Mesenchymal stem cell (in vitro differentiated cells and primary cell): ENCODE results near the gene ZNF740.

Experiments
- DNase-seq: peaks from one replicate; pipeline ENCODE4 v3.0.0-alpha.2; 2013
- H2AFZ ChIP-seq: one replicate; pipeline ENCODE4 v1.6.1; 2013; ENCODE audit warnings: low read depth, mild to moderate bottlenecking, control low read depth, inconsistent platforms, low read length, moderate library complexity
- H2AK5ac ChIP-seq: 2 replicates; pipeline ENCODE4 v1.6.1; 2013; ENCODE audit warnings: low read length, moderate library complexity, mild to moderate bottlenecking, inconsistent platforms; ENCODE audit not compliant: severe bottlenecking
- H2BK120ac ChIP-seq: one replicate; pipeline ENCODE4 v1.6.1; 2013; ENCODE audit warnings: low read depth, mild to moderate bottlenecking, inconsistent platforms, low read length, moderate library complexity
- H2BK12ac ChIP-seq, 2 experiments: one replicate each; pipeline ENCODE4 v1.6.1; 2013; ENCODE audit warnings: inconsistent platforms in 2 of 2, low read length in 2 of 2, mild to moderate bottlenecking in 2 of 2, moderate library complexity in 2 of 2, control low read depth in 1 of 2
- H2BK15ac ChIP-seq: one replicate; pipeline ENCODE4 v1.6.1; 2013; ENCODE audit warnings: mild to moderate bottlenecking, low read depth, inconsistent platforms; ENCODE audit not compliant: poor library complexity, severe bottlenecking
- H2BK5ac ChIP-seq: 2 replicates; pipeline ENCODE4 v1.6.1; 2013; ENCODE audit warnings: low read depth, mild to moderate bottlenecking, low read length, control low read depth, inconsistent platforms; ENCODE audit not compliant: poor library complexity, severe bottlenecking
- H3K14ac ChIP-seq, 2 experiments: one replicate each; pipeline ENCODE4 v1.6.1; 2013; ENCODE audit warnings: inconsistent platforms in 2 of 2, low read length in 2 of 2, control low read depth in 1 of 2, mild to moderate bottlenecking in 1 of 2, moderate library complexity in 1 of 2
- H3K18ac ChIP-seq, 2 experiments: one replicate each; pipeline ENCODE4 v1.6.1; 2013; ENCODE audit warnings: inconsistent platforms in 2 of 2, low read length in 2 of 2, control low read depth in 1 of 2, low read depth in 1 of 2, mild to moderate bottlenecking in 1 of 2
- H3K23ac ChIP-seq, 2 experiments: one replicate each; pipeline ENCODE4 v1.6.1; 2013; ENCODE audit warnings: inconsistent platforms in 2 of 2, low read length in 2 of 2, mild to moderate bottlenecking in 2 of 2, moderate library complexity in 2 of 2, control low read depth in 1 of 2
- H3K27ac ChIP-seq: 2 replicates; pipeline ENCODE4 v1.5.1; 2013; ENCODE audit warnings: mild to moderate bottlenecking, moderate library complexity, low read length, control low read depth, inconsistent platforms; ENCODE audit not compliant: poor library complexity, severe bottlenecking
- H3K27me3 ChIP-seq, 2 experiments: 2 replicates each; pipeline versions ENCODE4 v1.6.1 to v1.7.0; 2013; ENCODE audit warnings: low read length in 2 of 2, mild to moderate bottlenecking in 2 of 2, moderate library complexity in 2 of 2, control low read depth in 1 of 2, inconsistent platforms in 1 of 2; ENCODE audit not compliant: control insufficient read depth in 1 of 2, insufficient read depth in 1 of 2
- H3K36me3 ChIP-seq, 2 experiments: 2 replicates each; pipeline versions ENCODE4 v1.6.1 to v1.7.0; 2013; ENCODE audit warnings: low read length in 2 of 2, control low read depth in 1 of 2, inconsistent platforms in 1 of 2, low read depth in 1 of 2, mild to moderate bottlenecking in 1 of 2; ENCODE audit not compliant: insufficient read depth in 2 of 2, control insufficient read depth in 1 of 2
- H3K4ac ChIP-seq, 2 experiments: one replicate each; pipeline ENCODE4 v1.6.1; 2013; ENCODE audit warnings: inconsistent platforms in 2 of 2, low read length in 2 of 2, mild to moderate bottlenecking in 2 of 2, moderate library complexity in 2 of 2, control low read depth in 1 of 2, low read depth in 1 of 2
- H3K4me1 ChIP-seq: 2 replicates; pipeline ENCODE4 v1.6.1; 2013; ENCODE audit warnings: low read depth, low read length, control low read depth; ENCODE audit not compliant: control insufficient read depth, insufficient read depth
- H3K4me2 ChIP-seq: 2 replicates; pipeline ENCODE4 v1.6.1; 2013; ENCODE audit warnings: low read length, mild to moderate bottlenecking, inconsistent platforms; ENCODE audit not compliant: poor library complexity, severe bottlenecking
- H3K4me3 ChIP-seq, 2 experiments: 2 replicates each; pipeline versions ENCODE4 v1.5.1 to v1.7.0; 2013; ENCODE audit warnings: low read length in 2 of 2, mild to moderate bottlenecking in 2 of 2, control low read depth in 1 of 2, low read depth in 1 of 2; ENCODE audit not compliant: insufficient read depth in 1 of 2
- H3K79me1 ChIP-seq: replicated peaks from 2 replicates; pipeline ENCODE4 v1.6.1; 2013; ENCODE audit warnings: mild to moderate bottlenecking, control low read depth, low read length, inconsistent platforms; ENCODE audit not compliant: poor library complexity, severe bottlenecking
- H3K9ac ChIP-seq: 2 replicates; pipeline ENCODE4 v1.7.0; 2013; ENCODE audit warnings: mild to moderate bottlenecking, low read length, moderate library complexity
- H3K9me3 ChIP-seq: 2 replicates; pipeline ENCODE4 v1.7.0; 2013; ENCODE audit warnings: mild to moderate bottlenecking, low read length; ENCODE audit not compliant: control insufficient read depth
- H4K8ac ChIP-seq: one replicate; pipeline ENCODE4 v1.6.1; 2013; ENCODE audit warnings: inconsistent platforms, mild to moderate bottlenecking, low read length, moderate library complexity
- H4K91ac ChIP-seq: one replicate; pipeline ENCODE4 v1.6.1; 2013; ENCODE audit warnings: mild to moderate bottlenecking, low read length, inconsistent platforms
- WGBS: methylation state at CpG from one replicate; pipeline ENCODE4 v1.1.7; 2013; ENCODE audit warnings: mixed read lengths; 5-methylcytosine and 5-hydroxymethylcytosine counted together

Gene ZNF740

DNA sequence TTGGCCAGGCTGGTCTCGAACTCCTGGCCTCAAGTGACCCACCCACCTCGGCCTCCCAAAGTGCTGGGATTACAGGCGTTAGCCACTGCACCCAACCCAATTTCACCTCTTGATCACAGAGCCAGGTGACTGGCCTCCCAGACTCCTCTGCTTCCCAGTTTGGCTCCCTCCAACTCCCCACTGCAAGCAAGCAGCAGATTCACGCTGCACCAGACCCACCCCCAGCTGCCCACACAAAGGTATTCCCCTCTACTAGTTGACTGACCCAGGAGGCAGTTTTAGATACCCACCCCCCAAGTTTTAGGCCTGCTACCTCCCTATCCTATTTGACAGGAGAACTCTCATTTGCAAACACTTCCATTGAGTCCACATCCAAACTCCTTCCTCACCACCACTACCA is 46.3 kb downstream of the ZNF740 start:
- H2BK5ac ChIP-seq = no peak overlapping the region
- peaks cover 13 to 18% of the 10 kb centered on the region in 2 experiments for H3K36me3 ChIP-seq
- H3K18ac ChIP-seq = no peak overlapping the region
- no peak overlapping the region for H3K14ac ChIP-seq
- WGBS = 96% methylated on average over 4 of the region's 4 CpGs
- H3K9me3 ChIP-seq = no peaks in the 10 kb centered on the region
- H4K8ac ChIP-seq = no peak overlapping the region
- no peak overlapping the region for H2BK120ac ChIP-seq
- peaks cover 8% of the 10 kb centered on the region for H3K79me1 ChIP-seq
- H3K9ac ChIP-seq = no peak overlapping the region
- H3K4me3 ChIP-seq = no peak overlapping the region
- no peak overlapping the region for H3K27ac ChIP-seq
- peaks cover 37% of the 10 kb centered on the region for H3K4me1 ChIP-seq
- no peak overlapping the region for H4K91ac ChIP-seq
- H2BK12ac ChIP-seq = no peak overlapping the region
- peak overlapping the region; percentile 33 for H2BK15ac ChIP-seq
- H3K23ac ChIP-seq = no peak overlapping the region
- H3K27me3 ChIP-seq = no peaks in the 10 kb centered on the region
- no peak overlapping the region for H3K4ac ChIP-seq
- no peak for DNase-seq
- no peak overlapping the region for H2AFZ ChIP-seq
- H2AK5ac ChIP-seq = no peak overlapping the region
- H3K4me2 ChIP-seq = no peak overlapping the region

DNA sequence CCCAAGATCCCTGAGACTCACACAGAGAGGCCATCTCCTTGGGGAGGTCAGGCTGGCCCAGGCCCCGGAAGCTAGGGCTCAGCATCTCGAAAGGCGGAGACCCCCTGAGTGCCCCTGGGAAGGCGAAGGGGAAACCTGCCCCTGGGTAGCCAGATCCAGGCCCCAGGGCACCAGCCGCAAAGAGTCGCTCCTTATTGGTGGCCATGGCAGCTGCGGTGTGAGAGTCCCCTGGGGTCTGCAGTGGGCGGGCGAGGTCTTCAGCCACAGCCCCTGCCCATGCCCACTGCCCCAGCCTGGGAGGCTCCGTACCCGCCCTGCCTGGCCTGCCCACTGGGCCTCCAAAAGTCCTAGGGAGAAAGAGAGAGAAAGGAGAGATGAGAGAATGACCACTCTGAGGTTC is 46.8 kb downstream of the ZNF740 start:
- Histone ChIP-seq H2AFZ (no peak overlapping the region), H3K4ac (no peak overlapping the region), H2BK12ac (no peak overlapping the region), H3K79me1 (peaks cover 8% of the 10 kb centered on the region), H3K27ac (no peak overlapping the region), H3K4me1 (peaks cover 37% of the 10 kb centered on the region), H3K36me3 (peaks cover 13 to 18% of the 10 kb centered on the region in 2 experiments), H3K4me3 (no peak overlapping the region), H3K4me2 (no peak overlapping the region), H3K9me3 (no peaks in the 10 kb centered on the region), H4K8ac (no peak overlapping the region), H4K91ac (no peak overlapping the region), H3K9ac (no peak overlapping the region), H2AK5ac (no peak overlapping the region), H3K23ac (no peak overlapping the region), H2BK5ac (no peak overlapping the region), H2BK120ac (no peak overlapping the region), H2BK15ac (no peak overlapping the region), H3K27me3 (no peaks in the 10 kb centered on the region), H3K18ac (no peak overlapping the region), H3K14ac (no peak overlapping the region)
- DNase-seq = no peak
- 94% methylated on average over 11 of the region's 11 CpGs for WGBS

DNA sequence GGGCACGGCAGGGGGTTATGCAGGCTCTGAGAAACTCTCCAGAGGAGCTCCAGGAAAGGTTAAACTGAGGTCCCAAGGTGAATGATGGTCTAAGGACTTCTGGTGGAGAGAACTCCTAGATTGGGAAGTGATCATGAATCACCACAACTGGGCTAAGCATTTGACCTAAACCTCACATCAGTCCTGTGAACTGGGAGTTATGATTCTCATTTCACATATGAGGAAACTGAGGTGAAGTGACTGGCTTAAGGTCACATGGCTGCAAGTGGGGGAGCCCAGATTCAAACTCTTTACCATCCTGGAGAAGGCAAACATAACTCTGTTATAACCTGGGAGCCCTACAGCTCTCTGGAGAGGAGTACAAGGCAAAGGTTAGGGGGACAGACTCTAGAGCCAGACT is 47.3 kb downstream of the ZNF740 start:
- Histone ChIP-seq H3K27me3 (no peaks in the 10 kb centered on the region), H4K8ac (no peak overlapping the region), H3K23ac (no peak overlapping the region), H2AFZ (no peak overlapping the region), H3K27ac (no peak overlapping the region), H2BK120ac (no peak overlapping the region), H3K14ac (no peak overlapping the region), H4K91ac (no peak overlapping the region), H3K4me2 (no peak overlapping the region), H3K4me1 (peaks cover 37% of the 10 kb centered on the region), H2BK15ac (no peak overlapping the region), H3K36me3 (peaks cover 13 to 18% of the 10 kb centered on the region in 2 experiments), H3K4ac (no peak overlapping the region), H3K79me1 (peaks cover 8% of the 10 kb centered on the region), H2AK5ac (no peak overlapping the region), H2BK5ac (no peak overlapping the region), H3K4me3 (no peak overlapping the region), H2BK12ac (no peak overlapping the region), H3K9me3 (no peaks in the 10 kb centered on the region), H3K9ac (no peak overlapping the region), H3K18ac (no peak overlapping the region)
- WGBS = 100% methylated on average over 1 of the region's 1 CpG
- no peak for DNase-seq

DNA sequence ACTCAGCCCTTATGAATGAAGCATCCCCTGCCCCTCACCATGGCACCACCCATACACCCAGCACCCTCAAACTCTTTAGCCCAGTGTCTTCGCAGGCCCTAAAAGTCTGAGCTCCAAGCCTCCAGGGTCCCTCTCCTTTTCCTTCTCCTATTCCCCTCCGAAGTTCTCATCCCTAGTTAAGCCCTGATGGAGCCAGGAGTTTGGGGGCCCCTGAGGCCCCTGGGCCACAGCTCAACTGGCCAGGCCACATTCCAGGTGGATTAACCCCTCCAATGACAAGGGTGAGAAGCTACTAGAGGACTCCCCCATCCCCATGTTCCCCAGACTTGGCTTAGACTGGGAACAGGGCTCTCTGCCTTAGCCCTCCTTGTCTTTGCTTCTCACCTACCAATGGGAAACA is 48.9 kb downstream of the ZNF740 start:
- Histone ChIP-seq H3K18ac (no peak overlapping the region), H2AFZ (no peak overlapping the region), H3K4me1 (peaks cover 33% of the 10 kb centered on the region), H3K79me1 (peaks cover 8% of the 10 kb centered on the region), H3K4me2 (no peak overlapping the region), H2BK5ac (no peak overlapping the region), H3K14ac (no peak overlapping the region), H4K91ac (no peak overlapping the region), H3K9ac (no peak overlapping the region), H2BK120ac (no peak overlapping the region), H2AK5ac (no peak overlapping the region), H3K9me3 (no peaks in the 10 kb centered on the region), H3K27ac (no peak overlapping the region), H2BK15ac (no peak overlapping the region), H4K8ac (no peak overlapping the region), H3K4ac (no peak overlapping the region), H3K4me3 (no peak overlapping the region), H3K27me3 (peaks cover 0 to 13% of the 10 kb centered on the region in 2 experiments), H3K36me3 (peaks cover 13 to 18% of the 10 kb centered on the region in 2 experiments), H2BK12ac (no peak overlapping the region), H3K23ac (no peak overlapping the region)
- no peak for DNase-seq
- WGBS = 99% methylated on average over 2 of the region's 2 CpGs
